Pancreas (tissue), 10 donors: ENCODE data around the gene RCVRN. TPM values are rescaled to one million over a fixed set of nuclear protein-coding genes. Genes with fewer than 3 reads are reported as not detected.

Experiments used
- ATAC-seq, 4 donors: fragments of 200-7000 bp; cut with Tn5 transposase; one replicate each; pipeline versions ENCODE4 v1.8.0 to v1.9.1; 2020; ENCODE audit warnings: mild to moderate bottlenecking in 4 of 4, moderate library complexity in 4 of 4
- DNase-seq, 6 donors: peaks; one replicate each; pipeline ENCODE4 v3.0.0-alpha.2; 2020
- FAIRE-seq: peaks from 2 replicates; lab custom pipeline; 2012; peaks lifted over from hg19 to GRCh38; lab: Jason Lieb, UNC
- H3K27ac ChIP-seq, 4 donors: fragments of 200-600 bp; sonication (generic); 1 replicate in 3 of 4; 2 replicates in 1 of 4; pipeline versions ENCODE4 v1.5.0 to v1.8.0; 2020
- H3K27me3 ChIP-seq, 4 donors: fragments of 200-600 bp; one replicate each; pipeline ENCODE4 v1.8.0; 2021
- H3K36me3 ChIP-seq, 3 donors: fragments of 200-600 bp; sonication (generic) in 1 of 3; one replicate each; pipeline versions ENCODE4 v1.5.0 to v1.8.0; 2020 to 2021
- H3K4me1 ChIP-seq, 3 donors: fragments of 200-600 bp; one replicate each; pipeline ENCODE4 v1.8.0; 2021
- H3K4me3 ChIP-seq, 4 donors: fragments of 200-600 bp; sonication (generic) in 2 of 4; one replicate each; pipeline versions ENCODE4 v1.5.0 to v1.8.0; 2020 to 2021
- H3K9me3 ChIP-seq, 4 donors: fragments of 200-600 bp; one replicate each; pipeline ENCODE4 v1.8.0; 2021
- WGBS, 2 donors: extraction: QIAGEN DNeasy Blood & Tissue Kit; methylation state at CpG; one replicate each; pipeline ENCODE4 v1.1.7; 2013; 5-methylcytosine and 5-hydroxymethylcytosine counted together
- intact Hi-C, 3 donors: fragments of 100-400 bp; cut with DNase I; formaldehyde crosslinking; loops; one replicate each; pipeline versions ENCODE4 v1.11.1 to v1.14.2; 2022
- polyA plus RNA-seq, 2 donors: library from polyadenylated mRNA; stranded (reverse); fragments of 200-250 nt; gene quantifications; one replicate each; pipeline ENCODE4 v1.2.3, GENCODE V29; 2013
- total RNA-seq, 6 donors: library from RNA; stranded (reverse); fragmentation: NEBNext Ultra II Directional in 4 of 6; extraction: Animal tissue kit (Norgen Biotek cat#: 25700) in 4 of 6; gene quantifications; one replicate each; pipeline versions ENCODE4 v1.2.1 to v1.2.4, GENCODE V29; 2021 to 2023
- TF ChIP-seq, protein P1 (sequence below), 4 donors: fragments of 200-600 bp; sonication (generic) in 3 of 4; IDR thresholded peaks; one replicate each; pipeline versions ENCODE4 v1.5.0 to v1.8.0; 2021; ENCODE audit warnings: antibody characterized with exemption in 4 of 4
- donor health status: healthy with polysubstance abuse.
- donor health status: DM: no; HTN: no; CAD: no; lungs with moderate emphysema.
- donor health status: DM: no; HTN: no; CAD: no.
- donor health status: control.
- donor health status: control.
- donor health status: Bipolar disorder and iron deficiency.
- donor health status: DM: yes; HTN: yes; CAD: no.
- donor health status: DM: no; HTN: no; CAD: no.
- donor health status: DM: no; HTN: no; CAD: no.
- donor health status: DM: yes; HTN: yes; CAD: no.

RCVRN gene
- total and polyA plus RNA-seq, 8 donors, result 0.26 to 0.30 TPM; not detected in 6

DNA sequence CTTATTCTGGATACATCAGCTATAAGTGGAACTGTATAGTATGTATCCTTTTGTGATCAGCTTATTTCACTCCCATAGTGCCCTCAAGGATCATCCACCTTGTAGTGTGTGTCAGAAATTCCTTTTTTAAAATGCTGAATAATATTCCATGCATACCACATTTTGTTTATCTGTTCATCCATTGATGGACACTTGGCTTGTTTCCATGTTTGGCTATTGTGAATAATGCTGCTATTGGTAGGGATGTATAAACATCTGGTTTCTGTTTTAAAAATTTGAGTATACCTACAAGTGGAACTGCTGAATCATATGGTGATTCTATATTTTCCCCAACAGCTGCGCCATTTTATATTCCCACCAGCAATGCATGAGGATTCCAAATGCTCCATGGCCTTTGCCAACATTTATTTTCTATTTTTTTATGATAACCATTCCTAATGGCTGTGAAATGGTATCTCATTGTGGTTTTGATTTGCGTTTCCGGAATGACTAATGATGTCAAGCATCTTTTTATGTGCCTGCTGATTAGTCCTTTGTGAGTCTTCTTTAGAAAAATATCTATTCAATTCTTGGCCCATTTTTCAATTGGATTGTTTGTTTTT lies 11.6 kb downstream of the RCVRN start:
- TF ChIP-seq, protein P1, sequence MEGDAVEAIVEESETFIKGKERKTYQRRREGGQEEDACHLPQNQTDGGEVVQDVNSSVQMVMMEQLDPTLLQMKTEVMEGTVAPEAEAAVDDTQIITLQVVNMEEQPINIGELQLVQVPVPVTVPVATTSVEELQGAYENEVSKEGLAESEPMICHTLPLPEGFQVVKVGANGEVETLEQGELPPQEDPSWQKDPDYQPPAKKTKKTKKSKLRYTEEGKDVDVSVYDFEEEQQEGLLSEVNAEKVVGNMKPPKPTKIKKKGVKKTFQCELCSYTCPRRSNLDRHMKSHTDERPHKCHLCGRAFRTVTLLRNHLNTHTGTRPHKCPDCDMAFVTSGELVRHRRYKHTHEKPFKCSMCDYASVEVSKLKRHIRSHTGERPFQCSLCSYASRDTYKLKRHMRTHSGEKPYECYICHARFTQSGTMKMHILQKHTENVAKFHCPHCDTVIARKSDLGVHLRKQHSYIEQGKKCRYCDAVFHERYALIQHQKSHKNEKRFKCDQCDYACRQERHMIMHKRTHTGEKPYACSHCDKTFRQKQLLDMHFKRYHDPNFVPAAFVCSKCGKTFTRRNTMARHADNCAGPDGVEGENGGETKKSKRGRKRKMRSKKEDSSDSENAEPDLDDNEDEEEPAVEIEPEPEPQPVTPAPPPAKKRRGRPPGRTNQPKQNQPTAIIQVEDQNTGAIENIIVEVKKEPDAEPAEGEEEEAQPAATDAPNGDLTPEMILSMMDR (IDR thresholded peaks at IDR 0.05), result no peak
- Histone ChIP-seq H3K9me3 (no peaks in the 10 kb centered on the region), H3K36me3 (no peaks in the 10 kb centered on the region), H3K4me3 (no peak overlapping the region), H3K4me1 (no peaks in the 10 kb centered on the region), H3K27ac (no peak overlapping the region), H3K27me3 (no peaks in the 10 kb centered on the region)
- FAIRE-seq (no peak), ATAC-seq (no peak), DNase-seq (no peak)
- 51 to 80% methylated on average over 3 of the region's 3 CpGs for WGBS, 2 donors
- intact Hi-C loops, result no loop called here

DNA sequence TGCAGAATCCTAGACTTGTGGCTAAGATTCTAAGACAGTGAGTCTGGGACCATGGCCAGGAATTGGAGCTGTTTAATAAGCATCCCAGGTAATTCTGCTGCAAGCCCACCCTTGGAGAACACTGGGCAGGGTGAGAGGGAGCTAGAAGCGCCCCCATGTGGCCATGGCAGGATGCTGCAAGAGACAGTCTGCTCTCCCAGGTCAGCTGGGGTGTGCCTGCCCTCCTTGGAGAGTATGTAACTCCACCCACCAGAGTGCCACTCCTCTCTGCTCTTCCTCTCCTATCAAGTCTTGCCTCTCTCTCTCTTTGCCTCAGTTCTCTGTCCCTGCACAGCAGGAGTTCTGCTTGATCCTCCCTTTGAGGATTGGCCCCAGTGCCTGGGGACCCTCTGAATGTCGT lies 14.9 kb downstream of the RCVRN start:
- no peak for FAIRE-seq
- Histone ChIP-seq H3K27me3 (no peaks in the 10 kb centered on the region), H3K4me3 (no peak overlapping the region), H3K9me3 (no peaks in the 10 kb centered on the region), H3K27ac (no peak overlapping the region), H3K4me1 (no peaks in the 10 kb centered on the region), H3K36me3 (no peaks in the 10 kb centered on the region)
- TF ChIP-seq, protein P1 (IDR thresholded peaks at IDR 0.05), result peak in 2 of 4 donors; percentile 8 to 12
- no peak for DNase-seq
- 8 to 14% methylated on average over 2 of the region's 2 CpGs for WGBS, 2 donors
- ATAC-seq, result peak in 1 of 4 donors; percentile 58
- intact Hi-C loops, result no loop called here

DNA sequence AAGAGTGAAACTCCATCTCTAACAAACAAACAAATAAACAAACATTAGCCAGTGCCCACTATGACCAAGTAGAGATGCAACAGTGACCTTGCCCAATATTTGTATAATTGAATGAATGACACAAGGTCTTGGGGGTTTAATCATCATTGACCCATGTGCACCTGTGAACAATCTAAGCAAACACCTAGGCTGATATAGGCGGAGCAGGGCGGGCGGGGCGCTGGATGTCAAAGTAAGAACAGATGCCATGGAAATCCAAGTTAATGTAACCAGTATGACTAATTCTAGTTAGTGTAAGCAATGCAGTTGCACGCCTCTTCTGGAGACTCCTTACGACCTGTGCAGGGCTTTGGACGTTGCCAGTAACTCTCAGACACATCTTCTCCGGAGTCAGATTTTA lies 17.6 kb downstream of the RCVRN start:
- Histone ChIP-seq H3K4me3 (no peak overlapping the region), H3K27me3 (no peaks in the 10 kb centered on the region), H3K36me3 (no peaks in the 10 kb centered on the region), H3K27ac (no peak overlapping the region), H3K9me3 (no peaks in the 10 kb centered on the region), H3K4me1 (no peaks in the 10 kb centered on the region)
- DNase-seq, result no peak
- TF ChIP-seq, protein P1 (IDR thresholded peaks at IDR 0.05), result no peak
- intact Hi-C loops, result no loop called here
- ATAC-seq, result no peak
- 63 to 75% methylated on average over 8 of the region's 8 CpGs for WGBS, 2 donors
- no peak for FAIRE-seq

DNA sequence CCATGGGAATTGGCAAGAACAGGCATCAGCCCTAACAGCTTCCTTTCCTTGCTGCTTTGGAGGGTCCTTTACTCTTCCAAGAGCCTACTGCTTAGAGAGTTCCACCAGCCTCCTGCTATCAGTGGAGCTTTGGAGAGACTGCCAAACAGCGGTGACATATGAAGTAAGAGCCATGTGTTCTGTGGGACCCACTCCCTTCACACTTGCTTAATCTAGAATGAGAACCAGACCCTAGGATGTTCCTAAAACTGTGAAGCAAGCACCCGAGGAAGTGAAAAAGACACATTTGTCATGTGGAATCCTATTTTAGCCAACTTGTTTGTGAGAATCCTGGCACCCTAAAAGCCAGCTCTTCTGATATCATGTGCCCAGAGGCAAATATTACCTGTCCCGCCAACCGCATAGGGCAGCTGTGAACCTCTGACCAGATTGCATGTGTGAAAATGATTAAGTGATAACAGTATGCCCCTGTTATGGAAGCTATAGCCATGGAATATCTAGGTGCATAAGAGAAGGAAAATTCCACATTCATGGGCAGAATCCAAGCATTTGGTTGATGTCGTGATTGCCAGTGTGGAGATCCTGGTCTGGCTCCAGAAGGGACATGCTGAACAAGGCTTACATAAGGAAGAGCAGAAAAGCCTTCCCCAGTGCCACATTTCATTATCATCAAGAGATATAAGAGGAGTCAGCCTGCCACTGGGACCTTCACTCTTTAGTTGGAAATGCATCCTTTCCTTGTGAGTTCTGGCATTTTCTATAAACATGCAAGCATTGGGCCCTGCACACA lies 18.7 kb downstream of the RCVRN start:
- ATAC-seq (peak in 1 of 4 donors; percentile 26), FAIRE-seq (no peak), DNase-seq (no peak)
- H3K27me3 ChIP-seq, result no peaks in the 10 kb centered on the region
- no peaks in the 10 kb centered on the region for H3K4me1 ChIP-seq
- WGBS, 2 donors, result 72 to 75% methylated on average over 5 of the region's 5 CpGs
- TF ChIP-seq, protein P1 (IDR thresholded peaks at IDR 0.05), result no peak
- no peaks in the 10 kb centered on the region for H3K36me3 ChIP-seq
- H3K9me3 ChIP-seq, result no peaks in the 10 kb centered on the region
- intact Hi-C loops, result no loop called here
- no peak overlapping the region for H3K4me3 ChIP-seq
- no peak overlapping the region for H3K27ac ChIP-seq

DNA sequence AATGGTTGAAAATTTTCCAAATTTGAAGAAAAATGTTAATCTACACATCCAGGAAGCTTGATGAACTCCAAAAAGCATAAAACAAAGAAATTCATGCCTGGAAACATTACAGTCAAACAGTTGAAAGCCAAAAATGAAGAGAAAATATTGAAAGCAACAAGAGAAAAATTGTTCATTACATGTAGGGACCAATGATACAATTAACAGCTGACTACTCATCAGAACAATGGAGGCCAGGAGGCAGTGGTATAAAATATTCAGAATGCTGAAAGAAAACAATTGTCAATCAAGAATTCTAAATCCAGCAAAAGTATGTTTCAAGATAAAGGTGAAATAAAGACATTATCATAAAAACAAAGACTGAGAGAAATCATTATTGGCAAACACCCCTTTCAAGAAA lies 21.6 kb downstream of the RCVRN start:
- Histone ChIP-seq H3K4me3 (no peak overlapping the region), H3K4me1 (no peaks in the 10 kb centered on the region), H3K9me3 (no peaks in the 10 kb centered on the region), H3K36me3 (no peaks in the 10 kb centered on the region), H3K27ac (no peak overlapping the region), H3K27me3 (no peaks in the 10 kb centered on the region)
- FAIRE-seq (no peak), ATAC-seq (no peak), DNase-seq (no peak)
- intact Hi-C loops, result no loop called here
- TF ChIP-seq, protein P1 (IDR thresholded peaks at IDR 0.05), result no peak
